ENCODE data around the gene EPS8L1. TPM values are rescaled to one million over a fixed set of nuclear protein-coding genes. Genes with fewer than 3 reads are reported as not detected.

EPS8L1 gene
- polyA plus RNA-seq, 1 donor (not counting 4 experiments of a cell fraction or from before 2014, with no cell fraction given): 26.0 TPM

GRCh38 chr19:55095260-55096060 lies 19.8 kb downstream of the EPS8L1 start:
- Histone ChIP-seq H3K4me3 (ENCODE audit: control insufficient read depth in 2 of 3, extremely low read depth in 1 of 3, insufficient read depth in 2 of 3, low read depth in 1 of 3, low read length in 3 of 3) (no peak overlapping the region), H3K79me2 (ENCODE audit: control insufficient read depth, insufficient read depth, low read length) (no peaks in the 10 kb centered on the region), H3K27ac (ENCODE audit: control insufficient read depth, insufficient read depth, low read length) (no peak overlapping the region), H4K20me1 (ENCODE audit: control insufficient read depth, extremely low read depth, insufficient read depth, low read length) (peaks cover 7% of the 10 kb centered on the region), H3K9me3 (ENCODE audit: control insufficient read depth, low read depth, low read length) (no peaks in the 10 kb centered on the region), H3K27me3 (ENCODE audit: control insufficient read depth, extremely low read depth, insufficient read depth, low read length) (no peaks in the 10 kb centered on the region), H3K4me1 (ENCODE audit: control insufficient read depth, extremely low read depth, insufficient read depth, low read length) (no peaks in the 10 kb centered on the region), H3K4me2 (ENCODE audit: control insufficient read depth, extremely low read depth, insufficient read depth, low read depth, low read length) (no peak overlapping the region), H3K9me1 (ENCODE audit: control insufficient read depth, extremely low read depth, insufficient read depth, low read length) (no peaks in the 10 kb centered on the region), H3K9ac (ENCODE audit: control insufficient read depth, extremely low read depth, insufficient read depth, low read length) (no peak overlapping the region), H3K36me3 (ENCODE audit: control insufficient read depth in 2 of 2, extremely low read depth in 1 of 2, insufficient read depth in 2 of 2, low read length in 2 of 2) (peaks cover 5 to 32% of the 10 kb centered on the region in 2 experiments), H2AFZ (ENCODE audit: control insufficient read depth, low read length) (no peak overlapping the region)
- TF ChIP-seq EZH2 (IDR thresholded peaks at IDR 0.05; ENCODE audit: low read length) (no peak), CTCF (optimal IDR thresholded peaks at IDR 0.05 in 1 of 3, IDR thresholded peaks at IDR 0.05 in 1 of 3, conservative IDR thresholded peaks at IDR 0.05 in 1 of 3; ENCODE audit: extremely low read depth in 1 of 3, insufficient read depth in 2 of 3, low read length in 3 of 3) (no peak)
- FAIRE-seq (no peak), DNase-seq (ENCODE audit: low read depth, low spot score) (no peak)
- dilution Hi-C loops (cut with MboI; ENCODE audit: extremely low pct_ligation_motif_present, low sequenced_read_pairs): no loop called here

- Histone ChIP-seq H3K4me2 (ENCODE audit: control insufficient read depth, extremely low read depth, insufficient read depth, low read depth, low read length) (no peak overlapping the region), H3K9me3 (ENCODE audit: control insufficient read depth, low read depth, low read length) (no peaks in the 10 kb centered on the region), H3K9ac (ENCODE audit: control insufficient read depth, extremely low read depth, insufficient read depth, low read length) (no peak overlapping the region), H3K79me2 (ENCODE audit: control insufficient read depth, insufficient read depth, low read length) (no peaks in the 10 kb centered on the region), H2AFZ (ENCODE audit: control insufficient read depth, low read length) (no peak overlapping the region), H3K9me1 (ENCODE audit: control insufficient read depth, extremely low read depth, insufficient read depth, low read length) (no peaks in the 10 kb centered on the region), H3K36me3 (ENCODE audit: control insufficient read depth in 2 of 2, extremely low read depth in 1 of 2, insufficient read depth in 2 of 2, low read length in 2 of 2) (peaks cover 2 to 27% of the 10 kb centered on the region in 2 experiments), H4K20me1 (ENCODE audit: control insufficient read depth, extremely low read depth, insufficient read depth, low read length) (peaks cover 7% of the 10 kb centered on the region), H3K27ac (ENCODE audit: control insufficient read depth, insufficient read depth, low read length) (no peak overlapping the region), H3K4me3 (ENCODE audit: control insufficient read depth in 2 of 3, extremely low read depth in 1 of 3, insufficient read depth in 2 of 3, low read depth in 1 of 3, low read length in 3 of 3) (no peak overlapping the region), H3K4me1 (ENCODE audit: control insufficient read depth, extremely low read depth, insufficient read depth, low read length) (no peaks in the 10 kb centered on the region), H3K27me3 (ENCODE audit: control insufficient read depth, extremely low read depth, insufficient read depth, low read length) (no peaks in the 10 kb centered on the region)
- dilution Hi-C loops (cut with MboI; ENCODE audit: extremely low pct_ligation_motif_present, low sequenced_read_pairs): no loop called here
- no peak for TF ChIP-seq CTCF (optimal IDR thresholded peaks at IDR 0.05 in 1 of 3, IDR thresholded peaks at IDR 0.05 in 1 of 3, conservative IDR thresholded peaks at IDR 0.05 in 1 of 3; ENCODE audit: extremely low read depth in 1 of 3, insufficient read depth in 2 of 3, low read length in 3 of 3)
- TF ChIP-seq EZH2 (IDR thresholded peaks at IDR 0.05; ENCODE audit: low read length): no peak
- FAIRE-seq (no peak), DNase-seq (ENCODE audit: low read depth, low spot score) (no peak)
Observed at GRCh38 chr19:55096061-55096701, 20.5 kb downstream of the EPS8L1 start.

Data from keratinocyte (primary cell).